Panc1 (cell line): Measurements from ENCODE around the gene CUEDC1. TPM values are rescaled to one million over a fixed set of nuclear protein-coding genes. Genes with fewer than 3 reads are reported as not detected.

Source experiments
- ATAC-seq: fragments of 200-7000 bp; cut with Tn5 transposase; 2 replicates; pipeline ENCODE4 v1.9.1; 2020; ENCODE audit warnings: mild to moderate bottlenecking, moderate library complexity
- BruUV-seq: library from RNA; stranded (reverse); fragments of 400-500 nt; replicated peaks from 2 replicates; lab custom pipeline; 2021; lab: Mats Ljungman, UMichigan
- CTCF ChIA-PET: fragments of 300-600 bp; sonication (Branson Sonifier 250); formaldehyde crosslinking; loops from one replicate; lab custom pipeline; 2022; ENCODE audit warnings: antibody characterized with exemption; lab: Charles Lee
- POLR2A ChIA-PET: fragments of 300-600 bp; sonication (Branson Sonifier 250); formaldehyde crosslinking; loops from one replicate; lab custom pipeline; 2022; ENCODE audit warnings: antibody characterized with exemption; lab: Charles Lee
- DNase-seq: peaks from one replicate; pipeline ENCODE4 v3.0.0-alpha.2; 2010; ENCODE audit warnings: low read depth, low spot score
- H3K27ac ChIP-seq: 2 replicates; pipeline ENCODE4 v1.5.1; 2011; ENCODE audit warnings: mild to moderate bottlenecking, low read length, inconsistent platforms
- H3K27me3 ChIP-seq: fragments of 200-500 bp; sonication (Bioruptor generic); 2 replicates; pipeline ENCODE4 v1.6.0; 2014; ENCODE audit warnings: low read length, inconsistent platforms; ENCODE audit not compliant: control insufficient read depth, insufficient read depth
- H3K36me3 ChIP-seq: fragments of 200-500 bp; sonication (Bioruptor generic); 2 replicates; pipeline ENCODE4 v1.5.1; 2014; ENCODE audit warnings: inconsistent platforms, mild to moderate bottlenecking, low read length, moderate library complexity; ENCODE audit not compliant: control insufficient read depth, insufficient read depth
- H3K4me1 ChIP-seq: 2 replicates; pipeline ENCODE4 v1.5.1; 2011; ENCODE audit warnings: inconsistent platforms, mild to moderate bottlenecking, low read length, moderate library complexity; ENCODE audit not compliant: control insufficient read depth, insufficient read depth
- H3K4me3 ChIP-seq, 2 experiments: 2 replicates each; pipeline ENCODE4 v1.5.1; 2011 to 2012; ENCODE audit warnings: low read depth in 2 of 2, low read length in 2 of 2, mild to moderate bottlenecking in 2 of 2, inconsistent platforms in 1 of 2, moderate library complexity in 1 of 2
- H3K9me3 ChIP-seq: fragments of 200-500 bp; sonication (Bioruptor generic); 2 replicates; pipeline ENCODE4 v1.5.1; 2014; ENCODE audit warnings: low read depth, mild to moderate bottlenecking, inconsistent platforms, low read length, moderate library complexity; ENCODE audit not compliant: control insufficient read depth, insufficient read depth
- POLR2AphosphoS5 ChIP-seq: IDR thresholded peaks from 2 replicates; pipeline ENCODE4 v1.6.1; 2012; ENCODE audit warnings: mild to moderate bottlenecking, low read depth, low read length, moderate library complexity
- REST ChIP-seq, 2 experiments: IDR thresholded peaks; 2 replicates each; pipeline ENCODE4 v1.6.1; 2011 to 2012; ENCODE audit warnings: low read depth in 2 of 2, control low read depth in 1 of 2, low read length in 1 of 2, mild to moderate bottlenecking in 1 of 2, moderate library complexity in 1 of 2; ENCODE audit not compliant: insufficient read depth in 1 of 2
- SIN3A ChIP-seq: IDR thresholded peaks from 2 replicates; pipeline ENCODE4 v1.6.1; 2012; ENCODE audit warnings: low read depth, mild to moderate bottlenecking, low read length, moderate library complexity, borderline replicate concordance; ENCODE audit not compliant: insufficient read depth
- TCF7L2 ChIP-seq: IDR thresholded peaks from 2 replicates; pipeline ENCODE4 v1.6.1; 2011; ENCODE audit warnings: mild to moderate bottlenecking, low read depth, low read length, inconsistent platforms
- in situ Hi-C: cut with HindIII; loops from 2 replicates; pipeline ENCODE4 v1.10.0; 2016; ENCODE audit warnings: low sequenced_read_pairs, low pct_unique_long_range_greater_than_20kb
- intact Hi-C: fragments of 100-400 bp; cut with micrococcal nuclease; formaldehyde crosslinking; loops from one replicate; pipeline ENCODE4 v1.10.0; 2022; ENCODE audit not compliant: unreplicated experiment
- total RNA-seq: library from RNA; stranded (reverse); gene quantifications from one replicate; pipeline ENCODE4 v1.2.1, GENCODE V29; 2021; ENCODE audit not compliant: unreplicated experiment
- TF ChIP-seq, protein P1 (sequence below): fragments of 450-650 bp; IDR thresholded peaks from 2 replicates; pipeline ENCODE4 v1.5.1; 2017; ENCODE audit warnings: mild to moderate bottlenecking

The CUEDC1 gene
- total RNA-seq, 1 experiment from 2014 or later = 103 TPM

DNA sequence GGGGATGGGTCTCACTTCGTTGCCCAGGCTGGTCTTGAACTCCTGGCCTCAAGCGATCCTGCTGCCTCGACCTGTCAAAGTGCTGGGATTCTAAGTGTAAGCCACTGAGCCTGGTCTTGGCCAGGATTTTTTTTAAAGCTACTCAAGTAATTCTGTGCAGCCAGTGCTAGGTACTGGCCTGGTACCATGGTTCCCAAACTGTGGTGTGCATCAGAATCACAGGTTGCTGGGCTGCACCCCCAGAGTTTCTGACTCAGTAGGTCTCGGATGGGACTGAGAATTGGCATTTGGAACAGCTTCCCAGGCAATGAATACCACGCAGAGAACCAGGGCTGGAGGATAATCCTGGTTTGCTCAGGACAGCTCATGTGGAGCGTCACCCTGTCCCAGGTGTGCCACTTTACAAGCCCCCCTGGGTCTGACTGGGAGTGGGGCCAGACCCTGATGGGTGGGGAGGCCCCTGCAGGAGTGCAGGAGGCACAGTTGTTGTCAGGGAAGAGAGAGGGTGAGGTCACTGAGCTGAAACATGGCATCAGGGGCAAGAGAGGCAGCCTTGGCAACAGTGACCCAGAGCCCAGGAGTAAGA, 94.7 kb downstream of the CUEDC1 start:
- TF ChIP-seq REST (IDR thresholded peaks at IDR 0.05; ENCODE audit: insufficient read depth in 1 of 2, low read depth in 2 of 2, low read length in 1 of 2) (no peak), SIN3A (no peak), POLR2AphosphoS5 (no peak), TCF7L2 (no peak)
- TF ChIP-seq, protein P1, sequence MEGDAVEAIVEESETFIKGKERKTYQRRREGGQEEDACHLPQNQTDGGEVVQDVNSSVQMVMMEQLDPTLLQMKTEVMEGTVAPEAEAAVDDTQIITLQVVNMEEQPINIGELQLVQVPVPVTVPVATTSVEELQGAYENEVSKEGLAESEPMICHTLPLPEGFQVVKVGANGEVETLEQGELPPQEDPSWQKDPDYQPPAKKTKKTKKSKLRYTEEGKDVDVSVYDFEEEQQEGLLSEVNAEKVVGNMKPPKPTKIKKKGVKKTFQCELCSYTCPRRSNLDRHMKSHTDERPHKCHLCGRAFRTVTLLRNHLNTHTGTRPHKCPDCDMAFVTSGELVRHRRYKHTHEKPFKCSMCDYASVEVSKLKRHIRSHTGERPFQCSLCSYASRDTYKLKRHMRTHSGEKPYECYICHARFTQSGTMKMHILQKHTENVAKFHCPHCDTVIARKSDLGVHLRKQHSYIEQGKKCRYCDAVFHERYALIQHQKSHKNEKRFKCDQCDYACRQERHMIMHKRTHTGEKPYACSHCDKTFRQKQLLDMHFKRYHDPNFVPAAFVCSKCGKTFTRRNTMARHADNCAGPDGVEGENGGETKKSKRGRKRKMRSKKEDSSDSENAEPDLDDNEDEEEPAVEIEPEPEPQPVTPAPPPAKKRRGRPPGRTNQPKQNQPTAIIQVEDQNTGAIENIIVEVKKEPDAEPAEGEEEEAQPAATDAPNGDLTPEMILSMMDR = no peak
- in situ Hi-C loops (no loop called here), intact Hi-C loops (no loop called here)
- ATAC-seq = peak; percentile 6
- Histone ChIP-seq H3K27ac (peak overlapping the region; percentile 89), H3K4me3 (peak overlapping the region in 1 of 2 experiments; percentile 56; a peak in 1 of 4 replicates), H3K36me3 (no peaks in the 10 kb centered on the region), H3K27me3 (no peaks in the 10 kb centered on the region), H3K9me3 (no peaks in the 10 kb centered on the region), H3K4me1 (peaks cover 56% of the 10 kb centered on the region)
- DNase-seq = no peak
- BruUV-seq = no TSS peak
- CTCF ChIA-PET = interaction anchor here (0.5 to 2.5 kb wide), 14 partner anchors 10 to 740 kb away, joined by 3 to 9 read pairs (median 6); partner anchors contain the start of gene SRSF1
- POLR2A ChIA-PET = interaction anchor here (0.6 to 1.1 kb wide), 15 partner anchors 24 to 447 kb away, joined by 3 to 11 read pairs (median 4); no protein-coding TSS in a partner anchor

DNA sequence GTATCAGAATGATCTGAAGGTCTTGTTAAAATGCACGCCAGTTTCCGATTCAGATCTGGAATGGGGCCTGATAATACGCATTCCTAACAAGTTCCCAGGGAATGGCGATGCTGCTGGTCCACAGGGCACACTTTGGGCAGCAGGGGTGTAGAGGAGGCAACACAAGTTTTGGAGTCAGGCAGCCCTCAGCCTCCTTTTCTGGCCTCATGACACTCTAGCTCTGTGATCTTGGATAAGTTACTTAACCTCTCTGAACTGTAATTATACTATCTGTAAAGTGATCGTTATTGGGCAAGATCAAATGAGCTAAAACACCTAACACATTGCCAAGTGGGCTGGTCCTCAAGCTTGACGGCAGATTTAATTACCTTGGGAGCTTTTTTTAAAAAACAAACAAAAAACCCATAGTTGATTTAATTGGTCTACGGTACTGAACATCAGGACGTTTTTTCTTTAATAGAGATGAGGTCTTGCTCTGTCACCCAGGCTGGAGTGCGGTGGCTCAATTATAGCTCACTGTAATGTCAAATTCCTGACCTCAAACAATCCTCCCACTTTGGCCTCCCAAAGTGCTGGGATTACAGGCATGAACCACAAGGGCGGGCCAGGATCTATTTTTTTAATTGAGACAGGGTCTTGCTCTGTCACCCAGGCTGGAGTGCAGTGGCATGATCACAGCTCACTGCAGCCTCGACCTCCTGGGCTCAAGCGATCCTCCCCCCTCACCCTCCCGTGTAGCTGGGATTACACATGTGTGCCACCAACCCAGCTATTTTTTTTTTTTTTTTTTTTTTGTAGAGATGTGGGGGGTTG, 95.4 kb downstream of the CUEDC1 start:
- Histone ChIP-seq H3K27ac (peak overlapping the region; percentile 89), H3K4me1 (peaks cover 56% of the 10 kb centered on the region), H3K36me3 (no peaks in the 10 kb centered on the region), H3K9me3 (no peaks in the 10 kb centered on the region), H3K4me3 (no peak overlapping the region), H3K27me3 (no peaks in the 10 kb centered on the region)
- BruUV-seq = no TSS peak
- in situ Hi-C loops = loop anchor here (5.0 kb wide), 1 partner anchor 137 kb away; no protein-coding TSS in a partner anchor
- no peak for ATAC-seq
- TF ChIP-seq TCF7L2 = no peak
- no peak for DNase-seq
- CTCF ChIA-PET = interaction anchor here (0.5 to 2.5 kb wide), 16 partner anchors 11 to 740 kb away, joined by 3 to 9 read pairs (median 5); partner anchors contain the start of gene SRSF1
- POLR2A ChIA-PET = interaction anchor here (0.6 to 1.1 kb wide), 12 partner anchors 25 to 447 kb away, joined by 3 to 11 read pairs (median 5); no protein-coding TSS in a partner anchor
- intact Hi-C loops = loop anchor here (2.0 to 5.0 kb wide), 2 partner anchors 87 to 135 kb away; no protein-coding TSS in a partner anchor
